Ectodermal cell (in vitro differentiated cells): ENCODE results near the gene PLIN1.

Experiments
- H3K27ac ChIP-seq: 2 replicates; pipeline ENCODE4 v1.7.0; 2013; ENCODE audit warnings: mild to moderate bottlenecking, low read depth, low read length; ENCODE audit not compliant: insufficient read depth, poor library complexity, severe bottlenecking
- H3K27me3 ChIP-seq: 2 replicates; pipeline ENCODE4 v1.7.0; 2013; ENCODE audit warnings: mild to moderate bottlenecking, low read length; ENCODE audit not compliant: insufficient read depth, control insufficient read depth, poor library complexity, severe bottlenecking
- H3K36me3 ChIP-seq: one replicate; pipeline ENCODE4 v1.7.0; 2013; ENCODE audit warnings: low read length; ENCODE audit not compliant: control insufficient read depth, insufficient read depth
- H3K4me1 ChIP-seq: one replicate; pipeline ENCODE4 v1.7.0; 2013; ENCODE audit warnings: low read length; ENCODE audit not compliant: control insufficient read depth, insufficient read depth
- H3K4me3 ChIP-seq: 2 replicates; pipeline ENCODE4 v1.7.0; 2013; ENCODE audit warnings: low read depth, low read length, control low read depth; ENCODE audit not compliant: insufficient read depth
- H3K9me3 ChIP-seq: 2 replicates; pipeline ENCODE4 v1.7.0; 2013; ENCODE audit warnings: mild to moderate bottlenecking, low read length, moderate library complexity; ENCODE audit not compliant: control insufficient read depth
- WGBS, 2 experiments: methylation state at CpG; one replicate each; pipeline ENCODE4 v1.1.7; 2013; ENCODE audit warnings: missing lambda C conversion rate in 2 of 2; 5-methylcytosine and 5-hydroxymethylcytosine counted together

PLIN1 gene

GRCh38 chr15:89646416-89647141 lies 32.6 kb downstream of the PLIN1 start:
- H3K36me3 ChIP-seq = peaks cover 4% of the 10 kb centered on the region
- no peak overlapping the region for H3K4me3 ChIP-seq
- 92% methylated on average over 22 of the region's 22 CpGs for WGBS, 2 experiments
- no peaks in the 10 kb centered on the region for H3K27me3 ChIP-seq
- H3K4me1 ChIP-seq = no peaks in the 10 kb centered on the region
- H3K9me3 ChIP-seq = no peaks in the 10 kb centered on the region
- no peak overlapping the region for H3K27ac ChIP-seq

DNA sequence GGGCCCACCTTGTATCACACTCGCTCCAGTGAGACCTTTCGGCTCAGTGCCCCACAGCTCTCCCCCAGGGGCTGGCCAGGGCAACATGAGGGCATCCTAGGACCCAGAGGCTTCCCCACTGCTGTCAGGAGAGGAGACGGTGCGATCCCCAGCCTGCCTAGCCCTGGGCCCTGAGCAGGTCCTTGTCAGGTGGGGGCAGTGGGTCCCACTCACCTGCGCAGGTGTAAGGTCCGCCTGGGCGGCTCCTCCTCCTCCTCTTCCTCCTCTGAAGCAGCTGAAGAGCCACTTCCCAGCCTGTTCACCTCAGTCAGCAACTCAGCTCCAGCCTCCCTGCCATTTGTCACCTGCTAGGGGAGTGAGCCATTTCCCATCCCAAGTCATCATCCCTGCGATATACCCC lies 33.5 kb downstream of the PLIN1 start:
- H3K9me3 ChIP-seq = no peaks in the 10 kb centered on the region
- no peak overlapping the region for H3K27ac ChIP-seq
- no peaks in the 10 kb centered on the region for H3K27me3 ChIP-seq
- H3K4me3 ChIP-seq = no peak overlapping the region
- H3K36me3 ChIP-seq = peaks cover 9% of the 10 kb centered on the region
- H3K4me1 ChIP-seq = no peaks in the 10 kb centered on the region
- WGBS, 2 experiments = 92 to 94% methylated on average over 8 of the region's 8 CpGs

- H3K4me1 ChIP-seq = no peaks in the 10 kb centered on the region
- no peaks in the 10 kb centered on the region for H3K27me3 ChIP-seq
- H3K27ac ChIP-seq = no peak overlapping the region
- H3K36me3 ChIP-seq = peaks cover 9% of the 10 kb centered on the region
- 95% methylated on average over 16 of the region's 16 CpGs for WGBS, 2 experiments
- no peak overlapping the region for H3K4me3 ChIP-seq
- no peaks in the 10 kb centered on the region for H3K9me3 ChIP-seq
These were observed 37.1 kb downstream of the PLIN1 start for GRCh38 chr15:89642106-89642505.

GRCh38 chr15:89641053-89641452 lies 38.1 kb downstream of the PLIN1 start:
- H3K9me3 ChIP-seq = no peaks in the 10 kb centered on the region
- H3K4me3 ChIP-seq = no peak overlapping the region
- no peaks in the 10 kb centered on the region for H3K27me3 ChIP-seq
- 94 to 95% methylated on average over 5 of the region's 5 CpGs for WGBS, 2 experiments
- H3K27ac ChIP-seq = no peak overlapping the region
- H3K36me3 ChIP-seq = peaks cover 9% of the 10 kb centered on the region
- no peaks in the 10 kb centered on the region for H3K4me1 ChIP-seq

DNA sequence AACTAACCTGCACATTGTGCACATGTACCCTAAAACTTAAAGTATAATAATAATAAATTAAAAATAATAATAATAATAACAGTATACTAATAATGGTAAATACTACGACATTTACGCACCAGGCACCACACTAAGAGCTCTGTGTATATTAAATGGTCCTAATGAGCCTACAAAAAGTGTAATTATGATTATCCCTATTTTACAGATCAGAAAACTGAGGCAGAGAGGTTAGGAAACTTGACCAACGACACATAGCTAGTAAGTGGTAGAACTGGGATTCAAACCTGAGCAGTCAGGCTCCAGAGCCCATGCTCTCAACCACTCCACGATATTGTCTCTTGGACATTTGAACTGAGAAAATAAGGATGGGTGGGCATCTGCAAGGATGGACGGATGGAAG lies 38.9 kb downstream of the PLIN1 start:
- Histone ChIP-seq H3K27ac (no peak overlapping the region), H3K27me3 (no peaks in the 10 kb centered on the region), H3K4me3 (no peak overlapping the region), H3K4me1 (no peaks in the 10 kb centered on the region), H3K36me3 (peaks cover 9% of the 10 kb centered on the region), H3K9me3 (no peaks in the 10 kb centered on the region)
- 96 to 97% methylated on average over 5 of the region's 5 CpGs for WGBS, 2 experiments

- whole genome bisulfite sequencing, 2 experiments = 92 to 94% methylated on average over 23 of the region's 23 CpGs
These were observed 45.6 kb downstream of the PLIN1 start for GRCh38 chr15:89633585-89633984.

GRCh38 chr15:89632563-89633430 lies 46.4 kb downstream of the PLIN1 start:
- 94 to 96% methylated on average over 18 of the region's 18 CpGs for WGBS, 2 experiments

More at GRCh38 chr15:89633585-89633984, 45.6 kb downstream of the PLIN1 start:
- peaks cover 44% of the 10 kb centered on the region for H3K36me3 ChIP-seq
- no peaks in the 10 kb centered on the region for H3K27me3 ChIP-seq
- H3K4me3 ChIP-seq = no peak overlapping the region
- H3K9me3 ChIP-seq = no peaks in the 10 kb centered on the region
- no peaks in the 10 kb centered on the region for H3K4me1 ChIP-seq
- no peak overlapping the region for H3K27ac ChIP-seq

GRCh38 chr15:89631902-89632264 lies 47.3 kb downstream of the PLIN1 start:
- Histone ChIP-seq H3K9me3 (no peaks in the 10 kb centered on the region), H3K36me3 (peaks cover 61% of the 10 kb centered on the region), H3K27me3 (no peaks in the 10 kb centered on the region), H3K4me3 (no peak overlapping the region), H3K27ac (no peak overlapping the region), H3K4me1 (no peaks in the 10 kb centered on the region)
- 82 to 88% methylated on average over 10 of the region's 10 CpGs for WGBS, 2 experiments

More at GRCh38 chr15:89632563-89633430, 46.4 kb downstream of the PLIN1 start:
- Histone ChIP-seq H3K27me3 (no peaks in the 10 kb centered on the region), H3K9me3 (no peaks in the 10 kb centered on the region), H3K36me3 (peaks cover 52% of the 10 kb centered on the region), H3K4me1 (no peaks in the 10 kb centered on the region), H3K27ac (no peak overlapping the region), H3K4me3 (no peak overlapping the region)

DNA sequence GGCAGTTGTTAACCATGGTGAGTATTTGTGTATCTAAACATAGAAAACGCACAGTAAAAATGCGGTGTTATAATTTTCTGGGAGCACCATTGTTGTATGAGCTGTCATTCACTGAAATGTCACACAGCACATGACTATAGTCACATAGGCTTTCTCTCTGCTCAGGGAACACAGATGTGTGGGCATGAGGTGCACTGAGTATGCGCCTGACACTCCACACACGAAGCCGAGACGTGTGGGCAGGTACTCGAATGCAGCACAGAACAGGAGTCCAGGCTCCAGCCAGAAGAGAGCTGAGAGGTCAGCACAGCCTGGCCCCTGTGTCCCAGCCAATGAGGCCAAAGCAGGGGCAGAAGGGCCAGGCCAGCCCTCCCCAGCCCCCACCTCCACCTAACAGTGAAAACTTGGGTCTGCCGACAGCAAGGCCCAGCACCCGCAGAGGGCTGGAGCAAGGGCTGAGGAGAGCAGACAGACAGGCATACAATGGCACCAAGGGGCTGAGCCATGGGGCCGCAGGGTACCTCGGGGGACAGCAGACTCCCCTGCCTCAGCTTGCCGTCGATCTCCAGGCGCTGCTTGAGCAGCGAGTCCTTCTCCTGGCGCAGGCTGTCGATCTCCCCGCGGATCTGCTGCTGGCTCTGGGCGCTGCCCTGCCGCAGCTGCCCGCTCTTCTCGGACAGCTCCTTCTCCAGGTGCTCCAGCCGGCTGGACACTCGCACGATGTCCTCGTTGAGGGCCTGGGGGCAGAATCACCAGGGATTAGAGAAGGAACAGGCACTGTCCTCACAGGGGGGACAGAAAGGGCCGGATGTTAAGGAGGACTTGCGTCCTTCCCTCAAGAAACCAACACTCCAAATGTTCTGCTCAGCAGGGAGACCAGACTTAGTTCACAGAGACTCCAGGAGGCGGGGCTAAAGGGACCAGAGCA lies 47.9 kb downstream of the PLIN1 start:
- H3K4me3 ChIP-seq = no peak overlapping the region
- 90 to 92% methylated on average over 30 of the region's 30 CpGs for WGBS, 2 experiments
- H3K4me1 ChIP-seq = no peaks in the 10 kb centered on the region
- no peak overlapping the region for H3K27ac ChIP-seq
- no peaks in the 10 kb centered on the region for H3K9me3 ChIP-seq
- H3K27me3 ChIP-seq = no peaks in the 10 kb centered on the region
- peaks cover 61% of the 10 kb centered on the region for H3K36me3 ChIP-seq
